ENCODE measurements around the gene C16orf86.

The C16orf86 gene

GRCh38 chr16:67697422-67698185 lies 31.0 kb downstream of the C16orf86 start:
- no peak for DNase-seq

- DNase-seq = no peak
Observed at GRCh38 chr16:67699265-67699664, 32.7 kb downstream of the C16orf86 start.

GRCh38 chr16:67701420-67701819 lies 34.8 kb downstream of the C16orf86 start:
- DNase-seq = no peak

DNA sequence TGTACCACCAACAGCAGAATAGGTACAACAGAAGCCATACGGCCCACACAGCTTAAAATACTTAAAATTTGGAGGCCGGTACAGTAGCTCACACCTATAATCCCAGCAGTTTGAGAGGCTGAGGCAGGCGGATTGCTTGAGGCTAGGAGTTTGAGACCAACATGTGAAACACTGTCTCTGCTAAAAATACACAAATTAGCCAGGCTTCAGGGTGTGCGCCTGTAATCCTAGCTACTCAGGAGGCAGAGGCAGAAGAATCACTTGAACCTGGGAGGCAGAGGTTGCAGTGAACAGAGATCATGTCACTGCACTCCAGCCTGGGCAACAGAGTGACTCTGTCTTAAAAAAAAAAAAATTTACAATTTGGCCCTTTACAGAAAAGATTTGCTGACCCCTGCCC lies 35.5 kb downstream of the C16orf86 start:
- DNase-seq = no peak

GRCh38 chr16:67703626-67704025 lies 37.0 kb downstream of the C16orf86 start:
- DNase-seq = no peak

DNA sequence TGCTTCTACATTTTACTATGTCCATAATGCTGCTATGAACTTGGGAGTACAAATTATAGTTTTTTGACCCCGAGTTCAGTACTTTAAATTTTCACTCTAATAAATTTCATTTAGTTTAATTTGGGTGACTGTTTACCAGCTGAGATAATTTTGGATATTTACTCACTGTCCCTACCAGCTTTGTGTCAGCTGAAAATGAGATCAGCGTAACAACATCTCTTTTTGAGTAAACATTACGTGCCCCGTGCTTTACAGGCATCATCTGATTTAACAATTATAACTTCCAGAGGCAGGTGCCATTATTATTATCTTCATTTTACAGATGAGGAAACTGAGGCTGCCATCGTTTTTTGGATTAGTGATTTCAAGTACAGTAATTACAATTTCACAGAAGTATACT lies 37.5 kb downstream of the C16orf86 start:
- DNase-seq = no peak

GRCh38 chr16:67707210-67707609 lies 40.6 kb downstream of the C16orf86 start:
- no peak for DNase-seq

DNA sequence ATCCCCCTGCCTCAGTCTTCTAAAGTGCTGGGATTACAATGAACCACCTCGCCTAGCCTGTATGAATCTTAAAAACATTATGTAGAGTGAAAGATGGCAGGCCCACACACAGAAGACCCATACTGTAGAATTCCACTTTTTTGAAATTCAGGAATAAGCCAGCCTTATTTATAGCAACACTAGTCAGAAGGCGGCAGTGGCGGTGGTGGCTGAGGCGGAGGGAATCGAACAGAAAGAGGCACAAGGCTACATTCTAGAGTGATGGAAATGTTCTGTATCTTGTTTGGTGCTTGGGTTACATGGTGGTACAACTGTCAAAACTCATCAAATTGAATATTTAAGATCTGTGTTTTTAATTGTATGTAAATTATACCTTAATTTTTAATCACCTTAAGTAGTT lies 41.2 kb downstream of the C16orf86 start:
- DNase-seq = no peak

- DNase-seq = no peak
Observed at GRCh38 chr16:67708368-67708771, 41.8 kb downstream of the C16orf86 start.

GRCh38 chr16:67709050-67709449 lies 42.4 kb downstream of the C16orf86 start:
- no peak for DNase-seq

DNA sequence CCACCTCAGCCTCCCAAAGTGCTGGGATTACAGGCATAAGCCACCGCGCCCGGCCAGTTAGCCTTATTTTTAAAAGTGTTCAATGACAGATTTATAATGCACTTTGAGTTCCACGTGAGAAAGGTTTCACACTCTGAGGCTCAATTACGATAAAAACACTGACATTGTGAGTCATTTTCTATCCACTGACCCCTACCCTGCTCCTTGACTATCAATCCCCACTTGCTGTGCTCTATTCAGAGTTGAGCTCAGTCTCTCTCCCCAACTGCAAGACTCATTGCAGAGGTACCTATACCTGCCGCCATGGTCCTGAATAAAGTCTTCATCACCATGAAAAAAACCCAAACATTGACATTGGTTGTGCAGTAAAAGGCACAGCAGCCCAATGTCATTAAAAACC lies 44.0 kb downstream of the C16orf86 start:
- no peak for DNase-seq

- DNase-seq = no peak
Observed at GRCh38 chr16:67713647-67714273, 47.1 kb downstream of the C16orf86 start.

GRCh38 chr16:67714522-67714921 lies 47.9 kb downstream of the C16orf86 start:
- no peak for DNase-seq

- DNase-seq = no peak
Observed at GRCh38 chr16:67716097-67716496, 49.5 kb downstream of the C16orf86 start.

Measured in fibroblast of skin of back (primary cell).